Trophoblast cell (in vitro differentiated cells and primary cell): ENCODE data around the gene ZDHHC14.

Source experiments
- DNase-seq, 2 donors: peaks; one replicate each; pipeline ENCODE4 v3.0.0-alpha.2; 2016
- H2AFZ ChIP-seq: 2 replicates; pipeline ENCODE4 v1.6.1; 2013; ENCODE audit warnings: low read length, moderate library complexity, mild to moderate bottlenecking; ENCODE audit not compliant: insufficient read depth, poor library complexity
- H2AK5ac ChIP-seq: 2 replicates; pipeline ENCODE4 v1.6.1; 2013; ENCODE audit warnings: mild to moderate bottlenecking, low read length
- H2BK120ac ChIP-seq: 2 replicates; pipeline ENCODE4 v1.6.1; 2013; ENCODE audit warnings: low read length, mild to moderate bottlenecking, moderate library complexity; ENCODE audit not compliant: insufficient read depth, poor library complexity
- H2BK12ac ChIP-seq: 2 replicates; pipeline ENCODE4 v1.6.1; 2013; ENCODE audit warnings: mild to moderate bottlenecking, low read length, moderate library complexity
- H2BK5ac ChIP-seq: 2 replicates; pipeline ENCODE4 v1.6.1; 2013; ENCODE audit warnings: low read length, low read depth, moderate library complexity, mild to moderate bottlenecking; ENCODE audit not compliant: poor library complexity
- H3K14ac ChIP-seq: 2 replicates; pipeline ENCODE4 v1.6.1; 2013; ENCODE audit warnings: mild to moderate bottlenecking, low read length
- H3K18ac ChIP-seq: 2 replicates; pipeline ENCODE4 v1.6.1; 2013; ENCODE audit warnings: mild to moderate bottlenecking, low read length
- H3K23ac ChIP-seq: 2 replicates; pipeline ENCODE4 v1.6.1; 2013; ENCODE audit warnings: low read length
- H3K27ac ChIP-seq: 2 replicates; pipeline ENCODE4 v1.5.1; 2013; ENCODE audit warnings: low read depth, mild to moderate bottlenecking, inconsistent platforms, low read length, moderate library complexity
- H3K27me3 ChIP-seq: 2 replicates; pipeline ENCODE4 v1.6.1; 2013; ENCODE audit warnings: inconsistent platforms, mild to moderate bottlenecking, low read length, moderate library complexity; ENCODE audit not compliant: insufficient read depth
- H3K36me3 ChIP-seq, 2 experiments: 1 replicate in 1 of 2; 2 replicates in 1 of 2; pipeline ENCODE4 v1.6.1; 2013; ENCODE audit warnings: low read length in 2 of 2, mild to moderate bottlenecking in 2 of 2, moderate library complexity in 1 of 2; ENCODE audit not compliant: insufficient read depth in 2 of 2, control insufficient read depth in 1 of 2
- H3K4ac ChIP-seq: 2 replicates; pipeline ENCODE4 v1.6.1; 2013; ENCODE audit warnings: low read depth, mild to moderate bottlenecking, low read length, moderate library complexity
- H3K4me1 ChIP-seq, 2 experiments: 1 replicate in 1 of 2; 2 replicates in 1 of 2; pipeline ENCODE4 v1.6.1; 2013; ENCODE audit warnings: low read length in 2 of 2, mild to moderate bottlenecking in 2 of 2, moderate library complexity in 1 of 2; ENCODE audit not compliant: insufficient read depth in 2 of 2, control insufficient read depth in 1 of 2
- H3K4me2 ChIP-seq: 2 replicates; pipeline ENCODE4 v1.6.1; 2013; ENCODE audit warnings: inconsistent platforms, mild to moderate bottlenecking, low read length, moderate library complexity
- H3K4me3 ChIP-seq: 2 replicates; pipeline ENCODE4 v1.5.1; 2013; ENCODE audit warnings: mild to moderate bottlenecking, low read depth, low read length, inconsistent platforms
- H3K79me1 ChIP-seq: one replicate; pipeline ENCODE4 v1.6.1; 2013; ENCODE audit warnings: low read length
- H3K79me2 ChIP-seq: 2 replicates; pipeline ENCODE4 v1.6.1; 2013; ENCODE audit warnings: low read length, mild to moderate bottlenecking; ENCODE audit not compliant: control insufficient read depth, insufficient read depth, poor library complexity
- H3K9ac ChIP-seq: 2 replicates; pipeline ENCODE4 v1.6.1; 2013; ENCODE audit warnings: mild to moderate bottlenecking, low read length
- H3K9me3 ChIP-seq: 2 replicates; pipeline ENCODE4 v1.6.1; 2013; ENCODE audit warnings: low read depth, mild to moderate bottlenecking, control low read depth, inconsistent platforms, low read length; ENCODE audit not compliant: insufficient read depth
- H4K12ac ChIP-seq: 2 replicates; pipeline ENCODE4 v1.6.1; 2013; ENCODE audit warnings: low read depth, mild to moderate bottlenecking, low read length, moderate library complexity
- H4K8ac ChIP-seq: 2 replicates; pipeline ENCODE4 v1.6.1; 2013; ENCODE audit warnings: low read depth, mild to moderate bottlenecking, low read length, moderate library complexity
- H4K91ac ChIP-seq: one replicate; pipeline ENCODE4 v1.6.1; 2013; ENCODE audit warnings: low read depth, mild to moderate bottlenecking, low read length, moderate library complexity
- WGBS: extraction: QIAGEN DNeasy Blood & Tissue Kit; methylation state at CpG from one replicate; pipeline ENCODE4 v1.1.7; 2013; ENCODE audit warnings: missing lambda C conversion rate; ENCODE audit not compliant: insufficient read length, insufficient coverage; ENCODE audit errors: extremely low coverage; 5-methylcytosine and 5-hydroxymethylcytosine counted together

ZDHHC14 gene

DNA sequence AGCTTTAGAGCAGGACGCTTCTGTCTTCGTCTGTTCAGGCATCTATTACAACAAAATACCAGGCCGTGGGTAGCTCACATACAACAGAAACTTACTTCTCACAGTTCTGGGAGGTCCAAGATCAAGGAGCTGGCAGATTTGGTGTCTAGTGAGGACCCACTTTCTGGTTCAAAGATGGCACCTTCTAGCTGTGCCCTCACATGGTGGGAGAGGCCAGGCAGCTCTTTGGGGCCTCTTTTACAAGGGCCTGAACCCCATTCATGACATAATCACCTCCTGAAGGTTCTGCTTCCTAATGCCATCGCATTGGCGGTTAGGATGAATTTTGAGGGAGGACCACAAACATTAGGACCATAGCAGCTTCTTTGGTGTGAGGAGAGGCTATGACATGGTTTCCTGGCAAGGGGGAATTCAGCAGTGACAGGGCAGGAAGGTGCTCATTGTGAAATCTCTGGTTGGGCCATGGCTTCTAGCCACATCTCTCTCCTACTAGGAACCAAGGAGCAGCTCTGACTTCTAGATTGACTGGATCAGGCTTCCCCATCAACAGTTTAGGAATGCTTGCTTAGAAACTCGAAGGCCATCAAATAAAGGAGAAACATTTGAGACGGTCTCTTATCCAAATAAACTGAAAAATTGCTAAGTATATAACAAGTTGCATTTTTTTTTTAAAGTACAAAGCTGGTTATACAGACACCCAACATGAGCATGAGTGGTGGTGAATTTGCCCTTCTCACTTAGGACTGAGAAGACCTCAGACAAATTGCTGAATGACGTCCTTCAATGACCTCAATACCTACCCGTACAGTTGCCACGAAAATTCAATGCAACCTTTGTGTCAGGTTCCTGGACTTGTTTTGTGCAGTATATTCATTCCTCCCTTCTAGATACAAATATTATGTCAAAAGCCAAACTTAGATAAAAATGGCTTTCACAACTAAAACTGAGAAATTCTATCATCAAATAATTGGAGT, 140.7 kb downstream of the ZDHHC14 start:
- H2BK5ac ChIP-seq: no peak overlapping the region
- no peak overlapping the region for H3K4me2 ChIP-seq
- no CpG with 5 or more reads among the region's 10 CpGs for WGBS
- H3K4ac ChIP-seq: no peak overlapping the region
- H3K27me3 ChIP-seq: no peaks in the 10 kb centered on the region
- no peak overlapping the region for H3K18ac ChIP-seq
- no peaks in the 10 kb centered on the region for H3K79me1 ChIP-seq
- peaks cover 1% of the 10 kb centered on the region for H3K9me3 ChIP-seq
- no peak overlapping the region for H2AFZ ChIP-seq
- peaks cover 0 to 5% of the 10 kb centered on the region in 2 experiments for H3K4me1 ChIP-seq
- no peak overlapping the region for H4K8ac ChIP-seq
- H3K4me3 ChIP-seq: no peak overlapping the region
- no peak overlapping the region for H3K27ac ChIP-seq
- H4K91ac ChIP-seq: no peak overlapping the region
- no peak overlapping the region for H3K9ac ChIP-seq
- no peak overlapping the region for H2BK120ac ChIP-seq
- no peak overlapping the region for H2BK12ac ChIP-seq
- H3K23ac ChIP-seq: no peak overlapping the region
- H3K36me3 ChIP-seq: peaks cover 0 to 3% of the 10 kb centered on the region in 2 experiments
- no peak overlapping the region for H4K12ac ChIP-seq
- no peak overlapping the region for H2AK5ac ChIP-seq
- H3K79me2 ChIP-seq: no peaks in the 10 kb centered on the region
- H3K14ac ChIP-seq: no peak overlapping the region
- DNase-seq: no peak

- Histone ChIP-seq H4K8ac (no peak overlapping the region), H3K4me1 (peaks cover 0 to 5% of the 10 kb centered on the region in 2 experiments), H3K27ac (no peak overlapping the region), H3K23ac (no peak overlapping the region), H3K4me3 (no peak overlapping the region), H2BK120ac (no peak overlapping the region), H3K36me3 (peaks cover 0 to 3% of the 10 kb centered on the region in 2 experiments), H4K12ac (no peak overlapping the region), H3K18ac (no peak overlapping the region), H3K9me3 (peaks cover 1% of the 10 kb centered on the region), H2BK12ac (no peak overlapping the region), H3K79me2 (no peaks in the 10 kb centered on the region), H3K9ac (no peak overlapping the region), H3K27me3 (no peaks in the 10 kb centered on the region), H3K4me2 (no peak overlapping the region), H2BK5ac (no peak overlapping the region), H3K4ac (no peak overlapping the region), H3K79me1 (no peaks in the 10 kb centered on the region), H2AFZ (no peak overlapping the region), H2AK5ac (no peak overlapping the region), H4K91ac (no peak overlapping the region), H3K14ac (no peak overlapping the region)
- WGBS: no CpG with 5 or more reads among the region's 1 CpG
- DNase-seq: no peak
Observed at GRCh38 chr6:157522472-157522871, 141.5 kb downstream of the ZDHHC14 start.

- no peaks in the 10 kb centered on the region for H3K79me1 ChIP-seq
- no CpG with 5 or more reads among the region's 2 CpGs for WGBS
- no peaks in the 10 kb centered on the region for H3K4me1 ChIP-seq
- no peak overlapping the region for H2BK5ac ChIP-seq
- no peak overlapping the region for H3K14ac ChIP-seq
- H4K12ac ChIP-seq: no peak overlapping the region
- peaks cover 0 to 3% of the 10 kb centered on the region in 2 experiments for H3K36me3 ChIP-seq
- no peak overlapping the region for H3K4me2 ChIP-seq
- no peak for DNase-seq
- H3K4ac ChIP-seq: no peak overlapping the region
- no peak overlapping the region for H3K9ac ChIP-seq
- no peaks in the 10 kb centered on the region for H3K27me3 ChIP-seq
- no peak overlapping the region for H2BK12ac ChIP-seq
- H2BK120ac ChIP-seq: no peak overlapping the region
- no peak overlapping the region for H2AFZ ChIP-seq
- H4K91ac ChIP-seq: no peak overlapping the region
- peaks cover 1% of the 10 kb centered on the region for H3K9me3 ChIP-seq
- H3K4me3 ChIP-seq: no peak overlapping the region
- H2AK5ac ChIP-seq: no peak overlapping the region
- H3K79me2 ChIP-seq: no peaks in the 10 kb centered on the region
- no peak overlapping the region for H3K27ac ChIP-seq
- H3K18ac ChIP-seq: no peak overlapping the region
- no peak overlapping the region for H3K23ac ChIP-seq
- H4K8ac ChIP-seq: no peak overlapping the region
Observed at GRCh38 chr6:157524735-157525134, 143.7 kb downstream of the ZDHHC14 start.

DNA sequence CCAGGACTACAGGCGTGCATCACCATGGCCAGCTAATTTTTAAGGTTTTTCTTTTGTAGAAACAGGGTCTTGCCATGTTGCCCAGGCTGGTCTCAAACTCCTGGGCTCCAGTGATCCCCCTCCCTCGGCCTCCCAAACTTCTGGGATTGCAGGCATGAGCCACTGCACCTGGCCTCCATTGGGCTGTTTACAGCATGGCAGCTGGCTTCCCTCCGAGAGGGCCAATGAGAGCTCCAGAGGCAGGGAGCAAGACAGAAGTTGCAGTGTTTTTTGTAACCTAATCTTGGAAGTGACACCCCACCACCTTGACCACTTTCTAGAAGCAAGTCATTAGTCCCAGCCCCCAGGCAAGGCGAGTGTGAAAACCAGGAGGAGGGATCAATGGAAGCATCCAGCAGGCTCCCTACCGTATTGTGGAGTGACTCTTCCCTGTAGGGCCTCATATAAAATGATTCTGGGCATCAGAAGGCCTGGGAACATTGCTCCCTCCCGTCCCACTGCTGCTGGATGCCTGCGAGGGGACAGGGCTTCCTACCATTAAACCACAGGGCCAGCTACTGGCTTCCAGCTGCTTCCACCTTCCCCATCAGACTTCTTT, 144.4 kb downstream of the ZDHHC14 start:
- Histone ChIP-seq H3K79me2 (no peaks in the 10 kb centered on the region), H3K18ac (no peak overlapping the region), H4K91ac (no peak overlapping the region), H2BK120ac (no peak overlapping the region), H3K79me1 (no peaks in the 10 kb centered on the region), H4K12ac (no peak overlapping the region), H3K23ac (no peak overlapping the region), H2AFZ (no peak overlapping the region), H2BK5ac (no peak overlapping the region), H3K9me3 (peaks cover 1% of the 10 kb centered on the region), H3K4me3 (no peak overlapping the region), H3K14ac (no peak overlapping the region), H3K4ac (no peak overlapping the region), H2AK5ac (no peak overlapping the region), H3K27me3 (no peaks in the 10 kb centered on the region), H4K8ac (no peak overlapping the region), H3K4me2 (no peak overlapping the region), H2BK12ac (no peak overlapping the region), H3K27ac (no peak overlapping the region), H3K36me3 (peaks cover 0 to 3% of the 10 kb centered on the region in 2 experiments), H3K4me1 (no peaks in the 10 kb centered on the region), H3K9ac (no peak overlapping the region)
- no CpG with 5 or more reads among the region's 7 CpGs for WGBS
- DNase-seq: no peak
